ENCODE data around the gene C1QTNF2.

C1QTNF2 gene

DNA sequence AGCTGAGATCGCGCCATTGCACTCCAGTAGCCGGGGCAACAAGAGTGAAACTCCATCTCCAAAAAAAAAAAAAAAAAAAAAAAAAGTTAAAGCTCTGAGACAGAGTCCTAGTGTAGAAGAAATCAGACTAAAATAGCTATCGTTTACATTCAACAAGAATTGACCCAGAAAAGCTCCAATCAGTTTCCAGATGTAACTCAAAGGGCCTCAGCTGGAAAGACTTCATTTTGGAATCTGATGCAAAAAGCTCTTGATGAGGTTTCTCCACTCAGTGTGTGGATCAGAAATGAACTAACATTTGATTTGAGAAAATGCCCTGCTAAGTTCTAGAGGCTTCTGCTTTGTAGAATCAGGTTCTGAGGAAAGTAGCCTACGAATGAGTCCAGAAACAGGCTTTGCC is 7.2 kb upstream of the C1QTNF2 start:
- no peak for DNase-seq
- intact Hi-C loops (cut with DNase I) = no loop called here

DNA sequence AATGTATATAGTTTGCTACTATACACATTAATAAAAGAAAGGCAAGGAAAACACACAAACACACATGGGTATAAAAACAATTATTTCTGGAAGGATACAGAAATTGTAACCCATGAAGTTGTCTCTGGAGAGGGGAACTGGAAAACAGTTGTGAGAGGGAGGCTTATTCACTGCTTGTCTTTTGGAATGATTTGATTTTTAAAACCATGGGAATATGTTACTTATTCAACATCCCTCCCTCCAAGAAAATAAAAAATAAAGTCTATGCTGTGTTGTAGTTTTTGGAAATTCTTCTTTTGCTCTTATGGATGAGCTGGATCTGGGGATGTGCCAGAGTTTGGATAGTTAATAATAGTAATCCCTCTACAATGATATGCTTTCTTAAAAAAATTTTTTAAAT is 6.0 kb upstream of the C1QTNF2 start:
- DNase-seq = no peak
- intact Hi-C loops (cut with DNase I) = no loop called here

DNA sequence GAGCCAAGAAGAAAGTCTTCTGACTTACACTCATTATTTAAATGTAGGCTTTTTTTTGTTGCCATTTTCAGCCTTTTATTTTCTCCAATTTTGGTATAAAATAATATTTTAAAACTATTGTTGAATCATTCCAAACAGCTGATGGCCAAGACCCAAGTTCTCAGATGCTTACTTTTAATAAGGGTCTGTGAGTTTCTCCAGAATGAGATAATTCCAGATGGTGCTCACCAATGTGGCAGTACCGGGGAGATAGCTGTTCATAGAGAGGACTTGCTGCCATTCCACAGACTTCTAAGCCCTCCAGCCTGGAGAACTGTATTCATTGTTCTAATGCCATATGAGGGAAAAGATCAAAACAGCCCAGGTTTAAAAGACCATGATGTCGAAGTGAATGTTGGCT is 5.3 kb upstream of the C1QTNF2 start:
- no peak for DNase-seq
- intact Hi-C loops (cut with DNase I) = no loop called here

DNA sequence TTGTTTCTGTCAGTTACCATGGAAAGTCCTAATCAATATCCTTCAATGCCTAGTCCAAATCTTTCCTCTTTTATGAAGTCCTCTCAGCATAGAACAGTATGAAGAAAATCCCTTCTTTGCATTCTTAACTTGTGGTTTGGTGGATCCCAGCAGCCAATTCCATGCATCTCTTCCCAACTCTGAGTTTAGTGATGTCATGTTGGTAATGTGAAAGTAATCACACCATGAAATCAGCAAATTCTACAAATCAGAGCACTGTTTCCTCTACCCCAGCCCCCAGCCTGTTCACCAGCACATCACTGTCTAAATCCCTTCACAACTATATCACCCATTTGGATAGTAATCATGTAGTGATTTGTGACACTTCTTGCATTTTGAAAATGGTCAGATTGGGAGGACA is 4.7 kb upstream of the C1QTNF2 start:
- intact Hi-C loops (cut with DNase I) = no loop called here
- no peak for DNase-seq

DNA sequence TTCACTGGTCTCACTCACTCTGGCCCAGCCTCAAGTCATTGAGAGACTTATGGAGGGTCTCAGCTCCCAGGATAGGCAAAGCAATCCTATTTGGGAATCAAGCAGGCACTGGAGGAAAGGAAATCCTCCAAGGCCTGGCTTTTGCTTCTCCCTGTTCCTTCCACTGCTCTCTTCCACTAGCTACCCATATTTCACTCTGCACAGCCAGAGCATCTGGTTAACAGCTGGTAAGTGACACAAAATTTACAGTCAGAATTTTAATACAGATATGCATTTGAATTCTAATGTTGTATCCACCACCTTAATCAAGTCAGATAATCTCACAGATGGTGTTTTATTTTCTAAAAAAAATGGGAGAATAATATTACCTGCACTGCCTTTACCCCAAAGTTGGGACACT is 868 bp upstream of the C1QTNF2 start:
- DNase-seq = no peak
- intact Hi-C loops (cut with DNase I) = no loop called here

DNA sequence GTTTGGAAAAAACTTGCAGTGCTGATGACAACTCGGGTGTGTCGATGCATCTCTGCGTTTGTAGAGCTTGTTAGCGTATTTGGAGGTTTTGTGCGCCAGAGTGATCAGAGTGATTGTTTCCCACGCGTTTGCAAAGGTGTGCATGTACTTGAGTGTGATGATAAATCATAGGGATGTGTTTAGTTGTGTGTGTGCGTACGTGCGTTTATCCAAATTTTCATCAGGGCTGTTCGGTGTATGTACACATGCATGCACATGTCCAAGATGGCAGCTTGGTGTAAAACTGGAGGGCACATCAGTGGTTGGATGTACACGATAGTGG is 248 bp upstream of the C1QTNF2 start:
- intact Hi-C loops (cut with DNase I) = no loop called here
- DNase-seq = no peak

DNA sequence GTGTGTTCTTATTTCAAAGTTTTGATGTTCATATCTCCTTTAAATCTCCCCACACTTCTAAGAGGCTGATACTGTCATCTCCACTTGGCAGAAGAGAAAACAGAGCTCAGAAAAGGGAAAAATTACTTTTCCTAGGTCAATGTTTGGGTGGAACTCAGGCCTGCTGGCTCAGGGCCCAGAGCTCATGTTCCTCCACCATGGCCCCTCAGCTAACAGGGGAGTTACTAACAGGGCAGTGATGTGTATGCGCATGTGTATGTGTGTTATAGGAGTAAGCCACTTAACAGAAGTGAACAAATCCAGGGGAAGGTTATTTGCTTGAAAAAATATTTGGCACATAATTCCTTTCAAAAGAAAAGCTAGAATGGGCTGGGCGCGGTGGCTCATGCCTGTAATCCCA is 2.5 kb downstream of the C1QTNF2 start:
- DNase-seq = no peak
- intact Hi-C loops (cut with DNase I) = no loop called here

DNA sequence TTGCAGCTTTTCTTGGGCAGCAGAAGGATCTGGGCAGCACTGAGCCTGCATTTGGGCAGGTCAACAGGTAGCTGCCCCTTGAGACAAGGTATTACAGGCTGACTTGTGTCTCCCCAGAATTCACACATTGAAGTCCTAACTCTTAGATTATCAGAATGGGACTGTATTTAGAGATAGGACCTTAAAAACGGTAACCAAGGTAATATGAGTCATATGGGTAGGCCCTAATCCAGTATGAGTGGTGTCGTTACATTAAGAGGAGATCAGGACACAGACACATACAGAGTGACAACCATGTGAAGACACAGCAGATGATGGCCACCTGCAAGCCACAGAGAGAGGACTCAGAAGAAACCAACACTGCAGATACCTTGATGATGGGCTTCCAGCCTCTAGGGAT is 3.2 kb downstream of the C1QTNF2 start:
- no peak for DNase-seq
- intact Hi-C loops (cut with DNase I) = no loop called here

DNA sequence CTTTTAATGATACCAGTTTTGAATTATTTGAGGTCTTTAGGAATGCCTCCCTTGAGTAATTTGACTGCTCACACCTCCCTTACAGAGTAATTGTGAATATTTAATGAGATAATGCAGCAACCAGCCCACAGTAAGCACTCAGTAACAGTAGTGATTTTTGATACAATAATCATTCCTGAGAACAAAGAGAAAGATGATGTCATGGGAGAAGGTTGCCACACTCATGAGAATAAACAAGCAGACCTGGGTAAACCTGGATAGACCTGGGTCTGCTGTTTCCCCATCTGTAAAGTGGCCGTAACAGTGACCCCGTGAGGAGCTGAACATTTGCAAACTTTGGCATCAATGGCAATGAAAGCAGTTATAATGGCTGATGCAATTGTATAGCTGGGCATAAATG is 4.2 kb downstream of the C1QTNF2 start:
- DNase-seq = no peak
- intact Hi-C loops (cut with DNase I) = no loop called here

DNA sequence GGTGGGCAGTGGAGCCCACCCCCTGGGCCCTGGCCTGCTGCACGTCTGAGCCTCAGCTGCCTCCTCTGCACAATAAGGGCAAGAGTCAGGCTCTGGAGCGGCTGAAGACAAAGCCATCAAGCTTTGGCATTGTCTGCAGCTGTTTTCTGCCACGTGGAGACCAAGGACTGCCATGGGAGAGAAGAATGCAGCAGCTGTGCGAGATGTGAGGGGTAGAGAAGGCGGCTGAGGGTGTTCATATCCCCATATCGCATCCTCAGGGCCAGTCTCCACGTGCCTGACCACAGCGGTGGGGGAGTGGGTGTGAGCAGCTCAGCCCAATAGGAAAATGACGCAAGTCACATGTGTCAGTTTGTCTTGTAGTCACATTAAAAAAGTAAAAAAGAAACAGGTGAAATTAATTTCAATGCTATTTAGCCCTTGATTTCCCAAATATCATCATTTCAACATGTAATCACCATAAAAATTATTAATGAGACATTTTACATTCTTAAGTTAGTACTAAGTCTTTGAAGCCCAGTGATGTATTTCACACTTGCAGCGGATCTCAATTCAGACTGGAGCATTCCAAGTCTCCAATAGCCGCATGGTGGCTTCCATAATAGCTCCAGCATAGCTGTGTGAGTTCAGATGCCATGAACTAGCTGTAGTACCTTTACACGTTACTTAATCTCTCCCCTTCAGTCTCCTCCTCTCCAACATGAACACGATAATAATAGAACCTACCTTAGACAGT is 6.6 kb downstream of the C1QTNF2 start:
- no peak for DNase-seq
- intact Hi-C loops (cut with DNase I) = no loop called here

DNA sequence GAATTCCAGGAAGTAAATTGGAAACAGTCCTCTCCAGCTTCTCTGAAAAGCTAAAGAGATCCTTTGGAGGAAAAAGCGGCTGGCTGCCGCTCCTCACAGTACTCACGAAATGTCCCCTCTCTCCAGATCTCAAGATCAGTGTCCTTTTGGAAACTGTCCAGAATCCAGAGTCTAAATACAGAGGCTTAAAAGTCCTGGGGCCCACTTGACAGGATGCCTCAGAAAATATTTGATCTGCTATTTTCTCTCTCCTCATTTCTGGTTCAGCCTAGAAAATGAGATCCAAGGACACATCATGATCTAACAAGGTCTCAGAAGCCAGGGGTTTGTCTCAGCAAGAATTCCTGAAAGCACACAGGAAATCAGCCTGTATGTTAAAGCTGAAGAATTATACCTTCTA is 7.2 kb downstream of the C1QTNF2 start:
- intact Hi-C loops (cut with DNase I) = no loop called here
- DNase-seq = no peak

DNA sequence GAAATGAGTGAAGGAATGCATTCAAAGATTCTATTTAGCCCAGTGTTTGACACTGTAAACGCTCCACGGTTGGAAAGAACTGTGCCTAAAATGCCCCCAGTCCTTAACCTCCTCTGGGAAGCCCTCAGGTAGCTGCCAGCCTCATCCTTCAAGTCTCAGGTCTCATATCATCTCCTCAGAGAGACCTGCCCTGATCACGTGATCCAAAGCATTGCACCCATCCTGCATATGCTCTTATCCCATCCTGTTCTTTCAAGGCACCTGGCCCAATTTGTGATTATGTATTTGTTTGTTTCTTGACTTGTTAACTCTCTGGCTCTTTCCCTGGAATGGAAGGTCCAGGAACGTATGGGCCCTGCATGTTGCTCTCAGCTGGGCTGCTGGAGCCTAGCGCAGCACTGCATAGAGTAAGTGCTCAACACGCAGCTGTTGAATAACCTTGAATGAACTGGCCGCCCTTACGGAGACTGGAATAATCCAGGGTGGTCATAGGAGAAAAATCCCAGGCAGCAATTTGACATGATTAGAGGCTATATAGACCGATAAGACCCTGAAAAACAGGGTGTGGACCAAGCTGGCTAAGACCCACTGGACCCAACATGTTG is 8.7 kb downstream of the C1QTNF2 start:
- DNase-seq = no peak
- intact Hi-C loops (cut with DNase I) = no loop called here

DNA sequence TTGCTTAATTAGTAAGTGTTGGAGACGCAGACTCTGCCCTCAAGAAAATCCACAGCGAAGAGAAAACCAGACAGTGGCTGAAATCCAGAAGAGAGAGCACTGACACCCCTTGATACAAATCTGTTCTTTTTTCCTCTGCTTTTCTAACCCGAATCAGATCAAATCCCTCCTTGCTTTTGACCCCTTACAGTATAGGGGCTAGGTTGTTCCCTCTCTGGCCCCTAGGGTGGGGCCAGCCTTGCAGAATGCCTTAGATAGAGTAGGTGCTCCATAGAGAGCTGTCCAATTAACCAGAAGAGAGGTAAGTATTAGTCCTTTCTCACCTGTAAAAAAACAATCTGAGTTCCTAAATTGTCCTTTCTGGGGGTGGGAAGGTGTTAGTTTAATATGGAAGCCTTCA is 10.1 kb downstream of the C1QTNF2 start:
- intact Hi-C loops (cut with DNase I) = no loop called here
- DNase-seq = no peak

DNA sequence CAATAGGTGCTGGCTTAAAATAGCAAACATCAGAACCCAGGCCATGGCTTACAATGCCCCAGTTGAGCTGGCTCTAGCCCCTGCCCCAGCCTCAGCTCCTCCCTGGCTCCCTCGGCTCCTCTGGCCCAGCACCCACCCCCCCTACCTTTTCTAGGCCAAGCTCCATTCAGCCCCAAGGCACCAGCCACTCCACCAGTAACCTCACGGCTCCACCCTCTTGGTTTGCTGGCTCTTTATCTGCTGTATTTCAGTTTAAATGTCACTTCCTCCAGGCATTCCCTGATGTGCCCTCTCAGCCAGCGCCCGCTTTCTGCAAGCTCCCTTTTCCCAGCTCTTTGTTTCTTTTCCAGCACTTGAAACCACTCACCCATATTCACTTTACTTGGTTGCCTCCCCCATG is 10.6 kb downstream of the C1QTNF2 start:
- no peak for DNase-seq

DNA sequence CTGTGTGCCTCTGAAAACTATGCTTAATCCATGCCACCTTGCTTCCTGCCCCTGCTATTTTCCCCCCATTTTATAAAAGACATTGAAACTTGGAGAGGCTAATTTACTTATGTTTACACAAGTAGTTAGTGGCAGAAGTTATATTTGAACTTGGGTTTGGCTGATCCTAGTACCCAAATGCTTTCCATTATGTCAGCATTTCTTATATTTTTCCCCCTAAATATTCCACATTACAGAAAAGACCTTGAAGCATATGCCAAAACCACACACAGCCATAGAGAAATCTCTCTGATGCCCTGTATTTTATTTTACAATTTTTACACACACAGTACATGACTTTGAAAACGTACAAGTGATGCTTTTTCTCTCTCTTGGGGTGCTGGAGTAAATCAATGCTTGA is 11.2 kb downstream of the C1QTNF2 start:
- DNase-seq = no peak
- intact Hi-C loops (cut with DNase I) = no loop called here

More for the DNA sequence above, 10.6 kb downstream of the C1QTNF2 start:
- intact Hi-C loops (cut with DNase I) = no loop called here

DNA sequence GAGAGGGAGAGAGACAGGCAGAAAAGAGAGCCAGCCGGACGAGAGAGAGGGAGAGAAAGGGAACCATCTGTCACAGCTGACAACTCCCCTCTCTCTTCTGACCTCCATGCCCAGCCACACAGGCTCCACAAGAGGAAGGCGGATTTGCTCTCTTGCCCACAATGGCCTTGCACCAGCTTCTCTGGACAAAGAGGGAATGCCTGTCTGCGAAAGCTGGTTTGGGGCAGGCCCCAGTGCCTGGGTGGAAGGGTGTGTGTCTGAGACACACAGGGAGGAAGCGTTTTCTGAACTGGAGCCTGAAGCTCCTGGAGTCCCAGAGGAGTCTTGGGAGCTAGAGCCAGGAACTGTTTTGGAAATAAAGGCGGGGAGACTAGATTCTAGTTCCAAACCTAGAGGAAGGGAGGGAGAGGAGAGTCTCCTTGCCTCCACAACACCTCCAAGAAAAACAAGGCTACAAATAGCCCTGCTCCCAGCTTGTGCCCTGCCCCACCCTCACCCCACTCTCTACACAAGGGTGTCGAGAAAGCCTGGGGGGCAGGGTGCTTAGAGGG is 12.5 kb downstream of the C1QTNF2 start:
- intact Hi-C loops (cut with DNase I) = no loop called here
- DNase-seq = peak in 3 of 42 donors; percentile 14 to 46 (median 32)

DNA sequence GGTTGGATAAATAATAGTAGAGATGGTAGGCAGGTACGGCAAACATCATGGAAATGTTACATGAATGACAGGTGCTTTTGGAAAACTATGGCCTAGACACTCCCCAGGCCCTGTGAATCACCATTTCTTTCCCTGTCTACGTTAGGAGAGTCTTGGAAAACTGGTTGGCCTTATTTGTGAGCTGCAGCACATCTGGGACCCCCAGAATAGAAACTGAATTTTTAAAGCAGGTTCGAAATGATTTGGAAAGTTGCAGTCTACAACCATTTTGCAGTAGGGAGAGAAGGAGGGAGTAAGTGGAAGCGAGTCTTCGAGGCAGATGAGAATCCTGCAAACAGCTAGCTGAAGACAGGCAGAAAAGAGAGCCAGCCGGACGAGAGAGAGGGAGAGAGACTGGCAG is 13.0 kb downstream of the C1QTNF2 start:
- intact Hi-C loops (cut with DNase I) = no loop called here
- DNase-seq = no peak

DNA sequence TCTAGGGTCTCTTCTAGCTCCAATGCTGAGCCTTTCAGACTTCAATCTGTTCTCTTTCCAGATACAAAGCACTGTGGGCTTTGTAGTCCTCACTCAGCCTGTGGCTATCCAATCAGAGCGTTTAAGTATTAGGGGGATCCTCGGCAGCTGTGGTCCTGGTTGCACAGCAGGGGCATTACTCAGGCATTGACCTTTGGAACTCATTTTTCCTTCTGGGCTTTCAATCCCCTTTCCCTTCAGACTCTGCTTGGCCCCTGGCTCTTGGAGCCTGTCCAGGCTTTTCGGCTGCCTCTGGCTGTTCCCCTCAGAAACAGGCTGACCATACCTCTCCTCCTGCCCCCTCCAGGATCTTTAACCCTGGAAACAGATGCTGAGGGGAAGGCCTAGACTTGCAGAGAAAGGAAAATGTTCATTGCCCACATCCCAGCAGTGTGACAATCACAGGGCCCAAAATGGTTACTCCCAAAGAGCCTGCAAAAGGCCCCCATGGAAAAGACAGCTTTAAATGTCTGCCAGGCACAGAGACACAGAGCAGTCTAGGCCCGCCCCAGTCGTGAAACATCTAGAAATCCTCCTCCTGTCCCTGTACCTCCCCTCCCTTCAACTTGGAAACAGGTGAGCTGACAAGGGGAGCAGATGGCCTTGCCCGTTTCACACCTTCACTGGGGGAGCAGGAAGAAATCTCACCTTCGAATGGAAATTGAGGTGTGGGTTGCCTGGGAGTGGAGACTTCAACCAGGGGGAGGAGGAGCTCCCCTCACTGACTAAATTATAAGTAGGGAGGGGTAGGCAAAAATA is 13.7 kb downstream of the C1QTNF2 start:
- intact Hi-C loops (cut with DNase I) = no loop called here
- no peak for DNase-seq

DNA sequence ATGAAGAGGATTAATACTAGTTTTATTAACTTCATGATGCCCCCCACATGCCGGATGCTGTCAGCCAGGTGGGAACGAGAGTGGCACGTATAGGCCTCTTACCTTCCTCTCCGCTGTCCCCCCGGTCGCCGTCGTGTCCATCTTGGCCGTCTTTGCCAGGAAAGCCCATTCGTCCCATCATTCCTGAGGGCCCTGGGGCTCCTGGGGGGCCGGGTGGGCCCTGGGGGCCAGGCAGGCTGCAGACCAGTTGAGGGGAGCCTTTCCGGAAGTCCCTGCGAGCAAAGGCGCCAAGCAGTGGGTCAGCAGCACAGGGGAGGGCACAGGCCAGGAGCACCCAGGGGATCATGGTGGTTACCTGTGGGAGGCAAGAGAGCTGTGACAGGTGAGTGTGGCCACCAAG is 15.8 kb downstream of the C1QTNF2 start:
- intact Hi-C loops (cut with DNase I) = no loop called here
- DNase-seq = no peak

DNA sequence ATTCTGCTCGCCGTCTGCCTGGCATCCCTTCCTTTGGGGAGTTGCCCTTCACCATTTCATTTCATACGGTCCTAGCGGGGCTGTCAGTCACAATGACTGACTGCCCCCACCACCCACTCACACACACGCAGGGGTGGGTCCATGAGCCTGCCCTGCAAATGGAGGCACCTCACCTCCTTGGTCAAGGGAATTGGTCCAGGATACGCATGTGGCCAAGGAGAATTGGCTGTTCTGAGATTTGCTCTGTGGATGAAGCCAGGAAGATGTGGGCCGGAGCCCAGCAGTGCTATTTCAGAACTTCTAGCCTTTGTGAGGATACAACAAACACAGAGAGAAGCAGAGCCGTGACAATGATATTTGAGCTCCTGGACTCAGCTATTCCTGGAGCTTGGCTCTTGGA is 17.0 kb downstream of the C1QTNF2 start:
- peak in 31 of 42 donors; percentile 4 to 73 (median 38) for DNase-seq
- intact Hi-C loops (cut with DNase I) = no loop called here
